ENCODE measurements around the gene ASCC1. TPM values are rescaled to one million over a fixed set of nuclear protein-coding genes. Genes with fewer than 3 reads are reported as not detected.

The ASCC1 gene
- total and polyA plus RNA-seq, 2 of the 13 experiments (the other 11 are each of a cell fraction or from before 2014, with no cell fraction given) = 21.6 to 30.1 TPM

DNA sequence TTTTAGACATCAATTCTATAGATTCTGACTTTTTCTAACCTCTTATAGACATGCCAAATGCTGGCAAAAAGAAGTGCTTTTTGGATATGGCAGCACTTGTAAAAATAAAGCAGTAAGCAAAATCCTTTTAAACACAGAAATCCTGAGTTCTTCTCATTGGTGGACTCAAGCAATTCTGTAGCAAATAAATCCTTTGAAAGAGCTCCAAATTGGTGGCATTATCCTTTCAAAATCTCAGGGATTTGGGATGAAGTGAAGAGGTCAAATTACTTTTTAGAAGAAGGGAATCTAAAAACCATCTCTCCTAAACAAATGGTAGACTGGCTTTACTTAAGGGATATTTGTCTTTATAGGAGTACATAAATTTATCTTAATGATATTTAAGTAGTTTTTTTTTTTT lies 17.5 kb upstream of the ASCC1 start:
- DNase-seq (ENCODE audit: low spot score) (no peak), FAIRE-seq (no peak), ATAC-seq (no peak)
- no peaks in the 10 kb centered on the region for H3K27me3 ChIP-seq (ENCODE audit: control insufficient read depth in 1 of 2, insufficient read depth in 2 of 2, low read length in 2 of 2)
- POLR2A ChIA-PET = interaction anchor here (0.7 to 1.8 kb wide), 3 partner anchors 17 to 40 kb away, joined by 5 to 6 read pairs (median 5); partner anchors contain the start of genes ASCC1 and DDIT4
- CTCF ChIA-PET (ENCODE audit: low intra/inter-chr PET ratio, low total read pairs) = no interaction called here
- intact Hi-C loops (cut with micrococcal nuclease; ENCODE audit: unreplicated experiment) (no loop called here), in situ Hi-C loops (cut with HindIII; ENCODE audit: extremely low pct_ligation_motif_present, low pct_unique_long_range_greater_than_20kb) (no loop called here)
- H3K9me3 ChIP-seq (ENCODE audit: low read length) = no peaks in the 10 kb centered on the region
- H4K20me1 ChIP-seq (ENCODE audit: insufficient read depth, low read length) = no peaks in the 10 kb centered on the region
- no TSS peak for BruUV-seq (replicated peaks)
- 0 out of 2 replicates have a peak, but pooled peaks cover 13% of the 10 kb centered on the region for H3K4me1 ChIP-seq (ENCODE audit: insufficient read depth, low read length)
- peaks cover 7 to 36% of the 10 kb centered on the region in 2 experiments; a peak in 4 of 5 replicates for H3K36me3 ChIP-seq (replicated peaks in 1 of 2; ENCODE audit: control insufficient read depth in 1 of 2, insufficient read depth in 2 of 2, low read length in 2 of 2)
- H2AFZ ChIP-seq (ENCODE audit: low read length) = no peak overlapping the region
- H3K27ac ChIP-seq (ENCODE audit: extremely low read length, insufficient read depth, low read length) = no peak overlapping the region
- H3K4me3 ChIP-seq (replicated peaks in 1 of 3; ENCODE audit: insufficient read depth in 1 of 3, low read depth in 2 of 3, low read length in 3 of 3) = no peak overlapping the region
- H3K4me2 ChIP-seq (ENCODE audit: low read depth, low read length) = no peak overlapping the region
- no peak overlapping the region for H3K9ac ChIP-seq (ENCODE audit: insufficient read depth, low read depth, low read length)
- H3K79me2 ChIP-seq (ENCODE audit: insufficient read depth, low read length) = peaks cover 10% of the 10 kb centered on the region
- TF ChIP-seq ARID2 (CRISPR knock-in tag; IDR thresholded peaks at IDR 0.05; ENCODE audit: borderline replicate concordance) (no peak), TRIM22 (IDR thresholded peaks at IDR 0.05) (no peak), SNAI1 (CRISPR knock-in tag; IDR thresholded peaks at IDR 0.05; ENCODE audit: borderline replicate concordance) (no peak), ZFP36L2 (CRISPR knock-in tag; IDR thresholded peaks at IDR 0.05) (no peak), ZNF160 (CRISPR knock-in tag; IDR thresholded peaks at IDR 0.05) (no peak), MYNN (CRISPR knock-in tag; IDR thresholded peaks at IDR 0.05; ENCODE audit: low read depth) (no peak), BRCA1 (CRISPR knock-in tag; IDR thresholded peaks at IDR 0.05) (no peak), TCF12 (IDR thresholded peaks at IDR 0.05) (no peak), TCF12 (CRISPR knock-in tag; IDR thresholded peaks at IDR 0.05) (no peak), UBTF (CRISPR knock-in tag; IDR thresholded peaks at IDR 0.05) (no peak), CREM (IDR thresholded peaks at IDR 0.05) (no peak), CREM (CRISPR knock-in tag; IDR thresholded peaks at IDR 0.05) (no peak), ZNF776 (CRISPR knock-in tag; IDR thresholded peaks at IDR 0.05) (no peak), HCFC1 (IDR thresholded peaks at IDR 0.05; ENCODE audit: low read depth, low read length) (no peak), ZNF577 (CRISPR knock-in tag; IDR thresholded peaks at IDR 0.05; ENCODE audit: borderline replicate concordance, low read depth) (no peak), PPARG (CRISPR knock-in tag; conservative IDR thresholded peaks at IDR 0.05) (no peak)
- TF ChIP-seq, protein P1, sequence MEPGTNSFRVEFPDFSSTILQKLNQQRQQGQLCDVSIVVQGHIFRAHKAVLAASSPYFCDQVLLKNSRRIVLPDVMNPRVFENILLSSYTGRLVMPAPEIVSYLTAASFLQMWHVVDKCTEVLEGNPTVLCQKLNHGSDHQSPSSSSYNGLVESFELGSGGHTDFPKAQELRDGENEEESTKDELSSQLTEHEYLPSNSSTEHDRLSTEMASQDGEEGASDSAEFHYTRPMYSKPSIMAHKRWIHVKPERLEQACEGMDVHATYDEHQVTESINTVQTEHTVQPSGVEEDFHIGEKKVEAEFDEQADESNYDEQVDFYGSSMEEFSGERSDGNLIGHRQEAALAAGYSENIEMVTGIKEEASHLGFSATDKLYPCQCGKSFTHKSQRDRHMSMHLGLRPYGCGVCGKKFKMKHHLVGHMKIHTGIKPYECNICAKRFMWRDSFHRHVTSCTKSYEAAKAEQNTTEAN (CRISPR knock-in tag; conservative IDR thresholded peaks at IDR 0.05) = no peak

All from HepG2 (cell line).